ENCODE measurements around the gene FBXO21.

The FBXO21 gene

GRCh38 chr12:117162633-117163032 is 27.6 kb downstream of the FBXO21 start:
- Histone ChIP-seq H3K27me3 (ENCODE audit: low read depth, low read length) (no peaks in the 10 kb centered on the region), H3K36me3 (ENCODE audit: control insufficient read depth in 1 of 2, insufficient read depth in 2 of 2, low read length in 2 of 2) (peaks cover 73 to 91% of the 10 kb centered on the region in 2 donors), H3K27ac (ENCODE audit: low read length) (no peak overlapping the region), H3K4me3 (ENCODE audit: low read depth in 1 of 2, low read length in 2 of 2) (no peak overlapping the region), H3K9me3 (ENCODE audit: control insufficient read depth in 1 of 2, low read length in 2 of 2) (no peaks in the 10 kb centered on the region), H3K4me1 (ENCODE audit: control insufficient read depth in 1 of 2, insufficient read depth in 2 of 2, low read length in 2 of 2) (no peaks in the 10 kb centered on the region)

- no peaks in the 10 kb centered on the region for H3K27me3 ChIP-seq (ENCODE audit: low read depth, low read length)
- H3K4me3 ChIP-seq (ENCODE audit: low read depth in 1 of 2, low read length in 2 of 2), result no peak overlapping the region
- no peaks in the 10 kb centered on the region for H3K9me3 ChIP-seq (ENCODE audit: control insufficient read depth in 1 of 2, low read length in 2 of 2)
- H3K36me3 ChIP-seq (ENCODE audit: control insufficient read depth in 1 of 2, insufficient read depth in 2 of 2, low read length in 2 of 2), result peaks cover 74 to 91% of the 10 kb centered on the region in 2 donors
- no peak overlapping the region for H3K27ac ChIP-seq (ENCODE audit: low read length)
- no peaks in the 10 kb centered on the region for H3K4me1 ChIP-seq (ENCODE audit: control insufficient read depth in 1 of 2, insufficient read depth in 2 of 2, low read length in 2 of 2)
Observed at GRCh38 chr12:117162167-117162539, 28.1 kb downstream of the FBXO21 start.

GRCh38 chr12:117161460-117162166 is 28.7 kb downstream of the FBXO21 start:
- Histone ChIP-seq H3K27ac (ENCODE audit: low read length) (no peak overlapping the region), H3K27me3 (ENCODE audit: low read depth, low read length) (no peaks in the 10 kb centered on the region), H3K4me3 (ENCODE audit: low read depth in 1 of 2, low read length in 2 of 2) (no peak overlapping the region), H3K9me3 (ENCODE audit: control insufficient read depth in 1 of 2, low read length in 2 of 2) (no peaks in the 10 kb centered on the region), H3K36me3 (ENCODE audit: control insufficient read depth in 1 of 2, insufficient read depth in 2 of 2, low read length in 2 of 2) (peaks cover 69 to 91% of the 10 kb centered on the region in 2 donors), H3K4me1 (ENCODE audit: control insufficient read depth in 1 of 2, insufficient read depth in 2 of 2, low read length in 2 of 2) (no peaks in the 10 kb centered on the region)

DNA sequence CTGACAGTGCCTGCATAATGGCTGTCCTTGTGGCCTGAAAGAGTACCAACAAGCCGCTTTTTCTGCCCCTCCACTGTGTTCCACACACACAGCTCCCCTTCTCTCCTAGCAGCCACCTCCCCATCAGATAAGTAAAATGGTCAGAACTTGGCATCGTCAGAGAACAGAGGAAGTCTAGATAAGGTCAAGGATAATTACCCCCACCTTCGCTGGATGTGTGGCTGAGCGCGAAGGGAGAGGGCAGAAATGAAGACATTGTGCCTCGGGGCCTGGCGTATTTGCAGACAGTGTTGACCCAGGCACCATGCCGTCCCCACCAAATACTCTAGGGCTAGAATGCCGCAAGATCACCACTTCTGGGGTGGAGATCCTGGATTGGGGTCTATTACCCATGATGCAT is 30.6 kb downstream of the FBXO21 start:
- Histone ChIP-seq H3K4me3 (ENCODE audit: low read depth in 1 of 2, low read length in 2 of 2) (no peak overlapping the region), H3K4me1 (ENCODE audit: control insufficient read depth in 1 of 2, insufficient read depth in 2 of 2, low read length in 2 of 2) (no peaks in the 10 kb centered on the region), H3K36me3 (ENCODE audit: control insufficient read depth in 1 of 2, insufficient read depth in 2 of 2, low read length in 2 of 2) (peaks cover 70 to 93% of the 10 kb centered on the region in 2 donors), H3K27ac (ENCODE audit: low read length) (no peak overlapping the region), H3K9me3 (ENCODE audit: control insufficient read depth in 1 of 2, low read length in 2 of 2) (no peaks in the 10 kb centered on the region), H3K27me3 (ENCODE audit: low read depth, low read length) (no peaks in the 10 kb centered on the region)

DNA sequence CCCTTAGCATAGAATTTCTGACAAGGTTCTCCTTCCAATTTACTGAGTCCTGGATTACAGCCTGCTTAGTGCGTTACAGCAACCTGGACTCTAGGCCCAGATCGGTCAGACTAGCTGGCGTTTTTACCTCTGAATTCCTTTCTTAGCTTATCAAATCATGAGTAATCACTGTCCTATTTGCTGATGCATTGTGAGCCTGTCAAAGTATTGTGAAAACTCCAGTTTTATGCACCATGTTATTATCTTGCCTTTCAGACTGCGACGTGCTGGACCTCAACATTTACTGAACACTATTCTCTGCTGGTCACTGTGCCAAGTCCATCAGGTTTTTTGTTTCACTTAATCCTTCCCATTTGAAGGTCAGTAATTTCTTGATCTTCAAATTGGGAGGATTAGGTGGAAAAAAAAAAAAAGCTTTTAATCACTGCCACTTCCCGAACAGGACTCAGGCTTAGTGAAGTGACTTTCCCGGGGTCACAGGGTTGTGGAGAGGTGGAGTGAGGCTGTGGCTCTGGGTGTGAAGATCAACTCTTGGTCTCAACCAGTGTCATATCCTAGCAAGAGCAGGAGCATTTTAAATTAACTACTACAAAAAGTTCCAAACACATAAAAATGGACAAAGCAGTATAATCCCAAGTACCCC is 31.2 kb downstream of the FBXO21 start:
- H3K4me3 ChIP-seq (ENCODE audit: low read depth in 1 of 2, low read length in 2 of 2), result no peak overlapping the region
- H3K9me3 ChIP-seq (ENCODE audit: control insufficient read depth in 1 of 2, low read length in 2 of 2), result no peaks in the 10 kb centered on the region
- H3K36me3 ChIP-seq (ENCODE audit: control insufficient read depth in 1 of 2, insufficient read depth in 2 of 2, low read length in 2 of 2), result peaks cover 74 to 94% of the 10 kb centered on the region in 2 donors
- no peaks in the 10 kb centered on the region for H3K4me1 ChIP-seq (ENCODE audit: control insufficient read depth in 1 of 2, insufficient read depth in 2 of 2, low read length in 2 of 2)
- no peaks in the 10 kb centered on the region for H3K27me3 ChIP-seq (ENCODE audit: low read depth, low read length)
- H3K27ac ChIP-seq (ENCODE audit: low read length), result no peak overlapping the region

DNA sequence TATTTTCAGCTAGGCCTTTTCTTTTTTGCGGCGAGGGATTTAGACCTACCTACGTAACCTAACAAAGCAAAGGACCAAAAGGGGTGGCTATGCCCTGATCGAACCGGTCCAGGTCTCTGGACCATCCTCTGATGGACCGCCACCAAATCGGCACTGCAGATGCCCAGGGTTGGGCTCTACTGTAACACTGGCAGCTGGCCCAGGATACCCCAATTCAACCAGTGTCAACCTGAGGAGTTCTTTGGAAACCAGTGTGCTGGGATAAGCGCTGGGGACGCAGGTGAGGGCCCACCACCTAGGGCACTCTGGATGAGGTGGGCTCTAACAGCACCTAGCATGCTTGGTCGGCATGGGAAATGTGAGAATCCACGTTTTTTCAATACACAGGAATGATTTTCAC is 32.2 kb downstream of the FBXO21 start:
- no peaks in the 10 kb centered on the region for H3K4me1 ChIP-seq (ENCODE audit: control insufficient read depth in 1 of 2, insufficient read depth in 2 of 2, low read length in 2 of 2)
- no peaks in the 10 kb centered on the region for H3K9me3 ChIP-seq (ENCODE audit: control insufficient read depth in 1 of 2, low read length in 2 of 2)
- H3K36me3 ChIP-seq (ENCODE audit: control insufficient read depth in 1 of 2, insufficient read depth in 2 of 2, low read length in 2 of 2), result peaks cover 83 to 91% of the 10 kb centered on the region in 2 donors
- H3K27me3 ChIP-seq (ENCODE audit: low read depth, low read length), result no peaks in the 10 kb centered on the region
- no peak overlapping the region for H3K27ac ChIP-seq (ENCODE audit: low read length)
- H3K4me3 ChIP-seq (ENCODE audit: low read depth in 1 of 2, low read length in 2 of 2), result no peak overlapping the region

GRCh38 chr12:117155278-117156060 is 34.8 kb downstream of the FBXO21 start:
- Histone ChIP-seq H3K4me1 (ENCODE audit: control insufficient read depth in 1 of 2, insufficient read depth in 2 of 2, low read length in 2 of 2) (no peaks in the 10 kb centered on the region), H3K9me3 (ENCODE audit: control insufficient read depth in 1 of 2, low read length in 2 of 2) (no peaks in the 10 kb centered on the region), H3K4me3 (ENCODE audit: low read depth in 1 of 2, low read length in 2 of 2) (no peak overlapping the region), H3K27me3 (ENCODE audit: low read depth, low read length) (no peaks in the 10 kb centered on the region), H3K36me3 (ENCODE audit: control insufficient read depth in 1 of 2, insufficient read depth in 2 of 2, low read length in 2 of 2) (peaks cover 65 to 71% of the 10 kb centered on the region in 2 donors), H3K27ac (ENCODE audit: low read length) (no peak overlapping the region)

GRCh38 chr12:117152793-117153775 is 37.2 kb downstream of the FBXO21 start:
- H3K27me3 ChIP-seq (ENCODE audit: low read depth, low read length), result no peaks in the 10 kb centered on the region
- no peaks in the 10 kb centered on the region for H3K4me1 ChIP-seq (ENCODE audit: control insufficient read depth in 1 of 2, insufficient read depth in 2 of 2, low read length in 2 of 2)
- no peak overlapping the region for H3K4me3 ChIP-seq (ENCODE audit: low read depth in 1 of 2, low read length in 2 of 2)
- no peak overlapping the region for H3K27ac ChIP-seq (ENCODE audit: low read length)
- no peaks in the 10 kb centered on the region for H3K9me3 ChIP-seq (ENCODE audit: control insufficient read depth in 1 of 2, low read length in 2 of 2)
- peaks cover 56 to 61% of the 10 kb centered on the region in 2 donors for H3K36me3 ChIP-seq (ENCODE audit: control insufficient read depth in 1 of 2, insufficient read depth in 2 of 2, low read length in 2 of 2)

DNA sequence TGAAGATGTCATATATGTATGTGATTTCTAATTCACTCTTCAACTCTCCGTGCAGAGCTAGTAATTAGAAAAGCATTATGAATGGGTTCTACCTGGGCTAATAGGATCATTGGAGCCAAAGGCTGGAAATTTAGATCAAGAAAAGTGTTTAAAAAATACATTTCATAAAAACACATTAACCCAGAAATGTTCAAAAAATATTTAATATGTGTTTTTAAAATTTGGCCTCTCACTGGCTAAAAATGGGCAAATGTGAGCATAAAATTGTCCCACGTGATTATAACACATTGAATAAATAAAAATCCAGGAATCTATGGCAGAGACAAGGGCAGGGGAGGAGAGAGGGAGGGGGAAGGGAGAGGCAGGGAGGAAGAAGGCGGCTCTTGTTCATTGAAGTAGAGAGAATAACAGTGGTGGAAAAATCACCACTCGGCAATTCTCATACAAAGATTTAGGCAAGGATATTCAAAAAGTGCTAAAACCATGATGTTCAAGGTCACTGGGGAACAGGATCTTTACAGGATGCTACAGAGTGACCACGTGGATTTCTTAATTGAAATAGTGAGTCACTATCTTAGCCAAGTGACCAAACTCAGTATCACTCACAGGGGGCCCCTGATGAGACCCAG is 38.8 kb downstream of the FBXO21 start:
- H3K27me3 ChIP-seq (ENCODE audit: low read depth, low read length), result no peaks in the 10 kb centered on the region
- peaks cover 46 to 52% of the 10 kb centered on the region in 2 donors for H3K36me3 ChIP-seq (ENCODE audit: control insufficient read depth in 1 of 2, insufficient read depth in 2 of 2, low read length in 2 of 2)
- no peaks in the 10 kb centered on the region for H3K4me1 ChIP-seq (ENCODE audit: control insufficient read depth in 1 of 2, insufficient read depth in 2 of 2, low read length in 2 of 2)
- H3K9me3 ChIP-seq (ENCODE audit: control insufficient read depth in 1 of 2, low read length in 2 of 2), result no peaks in the 10 kb centered on the region
- no peak overlapping the region for H3K4me3 ChIP-seq (ENCODE audit: low read depth in 1 of 2, low read length in 2 of 2)
- H3K27ac ChIP-seq (ENCODE audit: low read length), result no peak overlapping the region

GRCh38 chr12:117149431-117149830 is 40.8 kb downstream of the FBXO21 start:
- Histone ChIP-seq H3K27ac (ENCODE audit: low read length) (no peak overlapping the region), H3K9me3 (ENCODE audit: control insufficient read depth in 1 of 2, low read length in 2 of 2) (no peaks in the 10 kb centered on the region), H3K36me3 (ENCODE audit: control insufficient read depth in 1 of 2, insufficient read depth in 2 of 2, low read length in 2 of 2) (peaks cover 38 to 42% of the 10 kb centered on the region in 2 donors)

More at GRCh38 chr12:117149431-117149830, 40.8 kb downstream of the FBXO21 start:
- Histone ChIP-seq H3K4me1 (ENCODE audit: control insufficient read depth in 1 of 2, insufficient read depth in 2 of 2, low read length in 2 of 2) (no peaks in the 10 kb centered on the region), H3K27me3 (ENCODE audit: low read depth, low read length) (no peaks in the 10 kb centered on the region), H3K4me3 (ENCODE audit: low read depth in 1 of 2, low read length in 2 of 2) (no peak overlapping the region)
